NK-92 (cell line): ENCODE measurements around the gene CLDN5.
"Not testable (repeated sequence)": the region's sequence is repeated elsewhere in the genome, so short reads cannot be mapped to it uniquely, and the experiment has no call there.

Experiments
- DNase-seq: peaks from one replicate; lab custom pipeline; 2025; ENCODE audit not compliant: unreplicated experiment; lab: John Stamatoyannopoulos, UW

The CLDN5 gene

GRCh38 chr22:19548964-19549363 lies 24.8 kb upstream of the CLDN5 start:
- no peak for DNase-seq

GRCh38 chr22:19548427-19548826 lies 24.2 kb upstream of the CLDN5 start:
- not testable (repeated sequence) for DNase-seq

GRCh38 chr22:19547620-19548019 lies 23.4 kb upstream of the CLDN5 start:
- no peak for DNase-seq

GRCh38 chr22:19546680-19547079 lies 22.5 kb upstream of the CLDN5 start:
- no peak for DNase-seq

GRCh38 chr22:19545935-19546207 lies 21.7 kb upstream of the CLDN5 start:
- DNase-seq = no peak

GRCh38 chr22:19543970-19544708 lies 19.9 kb upstream of the CLDN5 start:
- DNase-seq = no peak

- no peak for DNase-seq
These were observed 16.2 kb upstream of the CLDN5 start for GRCh38 chr22:19540394-19540793.

GRCh38 chr22:19537941-19538488 lies 13.8 kb upstream of the CLDN5 start:
- no peak for DNase-seq

GRCh38 chr22:19536564-19536963 lies 12.4 kb upstream of the CLDN5 start:
- DNase-seq = no peak

GRCh38 chr22:19535001-19535400 lies 10.8 kb upstream of the CLDN5 start:
- no peak for DNase-seq

- no peak for DNase-seq
These were observed 9.6 kb upstream of the CLDN5 start for GRCh38 chr22:19533857-19534256.

GRCh38 chr22:19533049-19533626 lies 8.9 kb upstream of the CLDN5 start:
- no peak for DNase-seq

- DNase-seq = not testable (repeated sequence)
These were observed 7.1 kb upstream of the CLDN5 start for GRCh38 chr22:19531327-19531726.

- no peak for DNase-seq
These were observed 6.5 kb upstream of the CLDN5 start for GRCh38 chr22:19530751-19531150.

- DNase-seq = no peak
These were observed 5.6 kb upstream of the CLDN5 start for GRCh38 chr22:19529811-19530210.

- DNase-seq = no peak
These were observed 3.7 kb upstream of the CLDN5 start for GRCh38 chr22:19527861-19528417.

GRCh38 chr22:19527321-19527721 lies 3.1 kb upstream of the CLDN5 start:
- DNase-seq = no peak

GRCh38 chr22:19526702-19527111 lies 2.5 kb upstream of the CLDN5 start:
- DNase-seq = no peak

- DNase-seq = no peak
These were observed 2.0 kb upstream of the CLDN5 start for GRCh38 chr22:19526076-19526701.

GRCh38 chr22:19525666-19526065 lies 1.5 kb upstream of the CLDN5 start:
- DNase-seq = no peak

GRCh38 chr22:19525116-19525660 lies 978 bp upstream of the CLDN5 start:
- DNase-seq = no peak
